HepG2 (cell line): ENCODE data around the gene UCP1. TPM values are rescaled to one million over a fixed set of nuclear protein-coding genes. Genes with fewer than 3 reads are reported as not detected.

ENCODE experiments used
- BHLHE40 ChIP-seq: IDR thresholded peaks from 2 replicates; pipeline ENCODE4 v1.6.1; 2011; ENCODE audit warnings: low read length, improper control_type of control experiment
- ELF4 ChIP-seq: sonication (generic); formaldehyde crosslinking; IDR thresholded peaks from 2 replicates; pipeline ENCODE4 v1.5.0; 2020; ENCODE audit warnings: missing genetic modification reagents, mild to moderate bottlenecking, moderate library complexity, borderline replicate concordance
- FOXC1 ChIP-seq: sonication (generic); formaldehyde crosslinking; IDR thresholded peaks from 2 replicates; pipeline ENCODE4 v1.8.0; 2022; ENCODE audit warnings: mild to moderate bottlenecking, missing genetic modification reagents, borderline replicate concordance
- ISX ChIP-seq: sonication (generic); formaldehyde crosslinking; conservative IDR thresholded peaks from 2 replicates; pipeline ENCODE4 v1.5.0; 2020; ENCODE audit warnings: missing genetic modification reagents
- KDM1A ChIP-seq: IDR thresholded peaks from 2 replicates; pipeline ENCODE4 v1.6.1; 2016; ENCODE audit warnings: missing compliant biosample characterization
- LCORL ChIP-seq, 2 experiments: fragments of 450-650 bp in 1 of 2; sonication (generic) in 1 of 2; formaldehyde crosslinking in 1 of 2; IDR thresholded peaks; 2 replicates each; pipeline versions ENCODE4 v1.5.0 to v1.6.1; 2017 to 2020; ENCODE audit warnings: antibody characterized with exemption in 1 of 2, missing genetic modification reagents in 1 of 2
- NCOA5 ChIP-seq: sonication (generic); formaldehyde crosslinking; IDR thresholded peaks from 2 replicates; pipeline ENCODE4 v1.4.0; 2020; ENCODE audit warnings: missing genetic modification reagents
- ZMYM3 ChIP-seq: sonication (generic); formaldehyde crosslinking; IDR thresholded peaks from 2 replicates; pipeline ENCODE4 v1.5.1; 2020; ENCODE audit warnings: mild to moderate bottlenecking, missing genetic modification reagents
- ZNF207 ChIP-seq: fragments of 450-650 bp; IDR thresholded peaks from 2 replicates; pipeline ENCODE4 v1.6.1; 2016; ENCODE audit warnings: antibody characterized with exemption, borderline replicate concordance
- ZNF234 ChIP-seq: sonication (generic); formaldehyde crosslinking; conservative IDR thresholded peaks from 2 replicates; pipeline ENCODE4 v1.5.1; 2020; ENCODE audit warnings: mild to moderate bottlenecking, missing genetic modification reagents
- ZNF253 ChIP-seq: sonication (generic); formaldehyde crosslinking; IDR thresholded peaks from 2 replicates; pipeline ENCODE4 v1.8.0; 2022; ENCODE audit warnings: mild to moderate bottlenecking, missing genetic modification reagents, borderline replicate concordance
- ZNF33B ChIP-seq: sonication (generic); formaldehyde crosslinking; IDR thresholded peaks from 2 replicates; pipeline ENCODE4 v1.5.1; 2020; ENCODE audit warnings: mild to moderate bottlenecking, missing genetic modification reagents
- ZNF558 ChIP-seq: sonication (generic); formaldehyde crosslinking; IDR thresholded peaks from 2 replicates; pipeline ENCODE4 v1.9.0; 2022; ENCODE audit warnings: mild to moderate bottlenecking, missing genetic modification reagents, borderline replicate concordance
- ZNF652 ChIP-seq: IDR thresholded peaks from 2 replicates; pipeline ENCODE4 v1.6.1; 2016; ENCODE audit warnings: low read depth, borderline replicate concordance
- ZNF770 ChIP-seq: sonication (generic); formaldehyde crosslinking; IDR thresholded peaks from 2 replicates; pipeline ENCODE4 v1.5.0; 2020; ENCODE audit warnings: mild to moderate bottlenecking, missing genetic modification reagents
- ZNF784 ChIP-seq: sonication (generic); formaldehyde crosslinking; IDR thresholded peaks from 2 replicates; pipeline ENCODE4 v1.5.1; 2020; ENCODE audit warnings: missing genetic modification reagents, mild to moderate bottlenecking, borderline replicate concordance
- polyA plus RNA-seq, 8 experiments: library from polyadenylated mRNA; depleted of rRNA in 3 of 8; stranded (reverse) in 7 of 8; unstranded in 1 of 8; fragments of >200 nt; fragmentation: Illumina TruSeq in 4 of 8; extraction: Trizol in 4 of 8; gene quantifications; 2 replicates each; pipeline versions ENCODE4 v1.2.1 to v1.2.3, GENCODE V29; 2011 to 2016; ENCODE audit warnings: low read depth in 4 of 8, missing spikeins in 1 of 8, mixed read lengths in 1 of 8; ENCODE audit not compliant: insufficient read depth in 1 of 8
- total RNA-seq, 5 experiments: library from RNA; depleted of rRNA; stranded (reverse); fragments of >200 nt; fragmentation: Illumina TruSeq; extraction: Trizol; gene quantifications; 2 replicates each; pipeline ENCODE4 v1.2.3, GENCODE V29; 2016; ENCODE audit warnings: low read depth in 1 of 5
- TF ChIP-seq, protein P1 (sequence below): sonication (generic); formaldehyde crosslinking; IDR thresholded peaks from 2 replicates; pipeline ENCODE4 v1.8.0; 2022; ENCODE audit warnings: mild to moderate bottlenecking, missing genetic modification reagents, moderate library complexity
- TF ChIP-seq, protein P2 (sequence below): sonication (generic); formaldehyde crosslinking; IDR thresholded peaks from 2 replicates; pipeline ENCODE4 v1.4.0; 2020; ENCODE audit warnings: missing genetic modification reagents; ENCODE audit errors: not compliant biosample characterization
- TF ChIP-seq, protein P3 (sequence below): sonication (generic); formaldehyde crosslinking; IDR thresholded peaks from 2 replicates; pipeline ENCODE4 v1.5.1; 2020; ENCODE audit warnings: missing genetic modification reagents, mild to moderate bottlenecking, borderline replicate concordance

The UCP1 gene
- total and polyA plus RNA-seq, 2 of the 13 experiments (the other 11 are each of a cell fraction or from before 2014, with no cell fraction given), result 0.11 TPM

DNA sequence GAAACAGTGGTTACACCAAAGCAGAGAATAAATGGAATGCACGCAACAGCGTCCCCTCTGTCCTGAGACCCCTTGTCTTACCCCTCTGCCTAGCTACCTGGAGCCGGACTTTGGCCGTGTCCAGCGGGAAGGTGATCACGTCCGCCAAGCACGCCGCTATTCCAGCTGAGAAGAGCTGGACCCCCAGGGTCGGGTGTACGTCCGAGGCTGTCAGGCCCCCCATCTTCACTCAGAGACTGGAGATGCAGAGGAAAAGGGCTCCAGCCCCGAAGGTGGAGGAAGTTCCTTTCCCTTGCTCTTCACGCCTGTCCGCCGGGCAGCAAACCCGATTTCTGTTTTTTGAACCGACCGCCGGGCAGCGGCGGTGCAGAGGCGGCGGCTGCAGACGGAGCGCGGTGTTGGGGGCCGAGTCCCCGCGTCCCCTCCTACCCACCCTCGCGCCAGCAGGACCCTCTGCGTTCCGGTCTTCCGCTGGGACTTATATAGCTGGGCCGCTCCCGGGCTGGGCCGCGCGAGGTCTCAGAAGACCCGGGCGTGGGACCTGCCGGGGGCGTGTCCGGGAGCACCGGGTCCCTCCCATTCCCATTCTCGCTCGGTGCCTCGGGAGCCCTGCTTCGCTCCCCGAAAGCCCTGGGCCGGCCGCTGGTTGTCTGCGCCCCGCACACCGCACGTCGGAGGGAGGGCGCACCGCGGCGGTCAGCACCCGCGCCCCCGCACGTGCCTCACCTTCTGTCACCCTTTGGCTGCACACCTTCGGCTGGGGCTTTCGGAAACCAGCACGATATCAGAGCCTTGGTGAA, at the start of gene UCP1 (continued):
- no peak for TF ChIP-seq ZNF33B
- TF ChIP-seq, protein P1, sequence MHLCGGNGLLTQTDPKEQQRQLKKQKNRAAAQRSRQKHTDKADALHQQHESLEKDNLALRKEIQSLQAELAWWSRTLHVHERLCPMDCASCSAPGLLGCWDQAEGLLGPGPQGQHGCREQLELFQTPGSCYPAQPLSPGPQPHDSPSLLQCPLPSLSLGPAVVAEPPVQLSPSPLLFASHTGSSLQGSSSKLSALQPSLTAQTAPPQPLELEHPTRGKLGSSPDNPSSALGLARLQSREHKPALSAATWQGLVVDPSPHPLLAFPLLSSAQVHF (CRISPR knock-in tag), result no peak
- TF ChIP-seq ZNF234 (CRISPR knock-in tag), result no peak
- TF ChIP-seq BHLHE40, result peak; percentile 56; the same call in 1 of the 2 replicates
- TF ChIP-seq ZMYM3 (CRISPR knock-in tag), result peak; percentile 59; the same call in 1 of the 2 replicates
- TF ChIP-seq, protein P2, sequence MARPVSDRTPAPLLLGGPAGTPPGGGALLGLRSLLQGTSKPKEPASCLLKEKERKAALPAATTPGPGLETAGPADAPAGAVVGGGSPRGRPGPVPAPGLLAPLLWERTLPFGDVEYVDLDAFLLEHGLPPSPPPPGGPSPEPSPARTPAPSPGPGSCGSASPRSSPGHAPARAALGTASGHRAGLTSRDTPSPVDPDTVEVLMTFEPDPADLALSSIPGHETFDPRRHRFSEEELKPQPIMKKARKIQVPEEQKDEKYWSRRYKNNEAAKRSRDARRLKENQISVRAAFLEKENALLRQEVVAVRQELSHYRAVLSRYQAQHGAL, result no peak
- TF ChIP-seq ISX (CRISPR knock-in tag), result no peak
- peak; percentile 15; the same call in 1 of the 2 replicates for TF ChIP-seq FOXC1
- no peak for TF ChIP-seq ZNF652 (CRISPR knock-in tag)
- no peak for TF ChIP-seq ZNF770 (CRISPR knock-in tag)
- TF ChIP-seq ZNF253 (CRISPR knock-in tag), result no peak
- no peak for TF ChIP-seq LCORL (IDR thresholded peaks at IDR 0.05)
- 0 out of 2 replicates have a peak, but pooled peaks have one; percentile 27 for TF ChIP-seq LCORL (CRISPR knock-in tag; IDR thresholded peaks at IDR 0.05)
- TF ChIP-seq ZNF207, result no peak
- no peak for TF ChIP-seq ELF4 (CRISPR knock-in tag)
- TF ChIP-seq, protein P3, sequence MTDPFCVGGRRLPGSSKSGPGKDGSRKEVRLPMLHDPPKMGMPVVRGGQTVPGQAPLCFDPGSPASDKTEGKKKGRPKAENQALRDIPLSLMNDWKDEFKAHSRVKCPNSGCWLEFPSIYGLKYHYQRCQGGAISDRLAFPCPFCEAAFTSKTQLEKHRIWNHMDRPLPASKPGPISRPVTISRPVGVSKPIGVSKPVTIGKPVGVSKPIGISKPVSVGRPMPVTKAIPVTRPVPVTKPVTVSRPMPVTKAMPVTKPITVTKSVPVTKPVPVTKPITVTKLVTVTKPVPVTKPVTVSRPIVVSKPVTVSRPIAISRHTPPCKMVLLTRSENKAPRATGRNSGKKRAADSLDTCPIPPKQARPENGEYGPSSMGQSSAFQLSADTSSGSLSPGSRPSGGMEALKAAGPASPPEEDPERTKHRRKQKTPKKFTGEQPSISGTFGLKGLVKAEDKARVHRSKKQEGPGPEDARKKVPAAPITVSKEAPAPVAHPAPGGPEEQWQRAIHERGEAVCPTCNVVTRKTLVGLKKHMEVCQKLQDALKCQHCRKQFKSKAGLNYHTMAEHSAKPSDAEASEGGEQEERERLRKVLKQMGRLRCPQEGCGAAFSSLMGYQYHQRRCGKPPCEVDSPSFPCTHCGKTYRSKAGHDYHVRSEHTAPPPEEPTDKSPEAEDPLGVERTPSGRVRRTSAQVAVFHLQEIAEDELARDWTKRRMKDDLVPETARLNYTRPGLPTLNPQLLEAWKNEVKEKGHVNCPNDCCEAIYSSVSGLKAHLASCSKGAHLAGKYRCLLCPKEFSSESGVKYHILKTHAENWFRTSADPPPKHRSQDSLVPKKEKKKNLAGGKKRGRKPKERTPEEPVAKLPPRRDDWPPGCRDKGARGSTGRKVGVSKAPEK (CRISPR knock-in tag), result peak; percentile 45; the same call in 1 of the 2 replicates
- no peak for TF ChIP-seq ZNF784 (CRISPR knock-in tag)
- TF ChIP-seq NCOA5 (CRISPR knock-in tag), result no peak
- TF ChIP-seq KDM1A (CRISPR knock-in tag), result no peak
- TF ChIP-seq ZNF558 (CRISPR knock-in tag), result no peak
